HG03139 (cell line): ENCODE data around the gene PPP2R3B.
"Not testable (repeated sequence)": the region's sequence is repeated elsewhere in the genome, so short reads cannot be mapped to it uniquely, and the experiment has no call there.

ENCODE experiments used
- ATAC-seq: cut with Tn5 transposase; IDR thresholded peaks from one replicate; pipeline ENCODE4 v1.9.1; 2021; ENCODE audit not compliant: unreplicated experiment

The PPP2R3B gene

GRCh38 chrX:338836-339400 is 47.8 kb downstream of the PPP2R3B start:
- no peak for ATAC-seq

GRCh38 chrX:338281-338835 is 48.3 kb downstream of the PPP2R3B start:
- ATAC-seq, result no peak

- no peak for ATAC-seq
Measured at GRCh38 chrX:337331-337831, 49.3 kb downstream of the PPP2R3B start.

GRCh38 chrX:336227-336626 is 50.5 kb downstream of the PPP2R3B start:
- no peak for ATAC-seq

- no peak for ATAC-seq
Measured at GRCh38 chrX:335758-336155, 51.0 kb downstream of the PPP2R3B start.

- no peak for ATAC-seq
Measured at GRCh38 chrX:334971-335757, 51.5 kb downstream of the PPP2R3B start.

GRCh38 chrX:334331-334891 is 52.3 kb downstream of the PPP2R3B start:
- no peak for ATAC-seq

- no peak for ATAC-seq
Measured at GRCh38 chrX:333611-334311, 52.9 kb downstream of the PPP2R3B start.

GRCh38 chrX:332916-333610 is 53.6 kb downstream of the PPP2R3B start:
- no peak for ATAC-seq

- ATAC-seq, result no peak
Measured at GRCh38 chrX:332496-332860, 54.2 kb downstream of the PPP2R3B start.

- ATAC-seq, result no peak
Measured at GRCh38 chrX:331825-332495, 54.7 kb downstream of the PPP2R3B start.

GRCh38 chrX:331151-331824 is 55.4 kb downstream of the PPP2R3B start:
- no peak for ATAC-seq

- ATAC-seq, result no peak
Measured at GRCh38 chrX:330726-331150, 56.0 kb downstream of the PPP2R3B start.

GRCh38 chrX:330141-330725 is 56.5 kb downstream of the PPP2R3B start:
- not testable (repeated sequence) for ATAC-seq

- no peak for ATAC-seq
Measured at GRCh38 chrX:329291-329910, 57.3 kb downstream of the PPP2R3B start.

- no peak for ATAC-seq
Measured at GRCh38 chrX:327660-328126, 59.0 kb downstream of the PPP2R3B start.

GRCh38 chrX:324664-325063 is 62.0 kb downstream of the PPP2R3B start:
- not testable (repeated sequence) for ATAC-seq

- ATAC-seq, result no peak
Measured at GRCh38 chrX:323721-324628, 62.7 kb downstream of the PPP2R3B start.
